HS-27A (cell line): Measurements from ENCODE around the gene WIF1.

ENCODE experiments used
- DNase-seq: peaks from one replicate; pipeline ENCODE4 v3.0.0-alpha.2; 2012; ENCODE audit warnings: low read depth, missing footprints

Gene WIF1, protein sequence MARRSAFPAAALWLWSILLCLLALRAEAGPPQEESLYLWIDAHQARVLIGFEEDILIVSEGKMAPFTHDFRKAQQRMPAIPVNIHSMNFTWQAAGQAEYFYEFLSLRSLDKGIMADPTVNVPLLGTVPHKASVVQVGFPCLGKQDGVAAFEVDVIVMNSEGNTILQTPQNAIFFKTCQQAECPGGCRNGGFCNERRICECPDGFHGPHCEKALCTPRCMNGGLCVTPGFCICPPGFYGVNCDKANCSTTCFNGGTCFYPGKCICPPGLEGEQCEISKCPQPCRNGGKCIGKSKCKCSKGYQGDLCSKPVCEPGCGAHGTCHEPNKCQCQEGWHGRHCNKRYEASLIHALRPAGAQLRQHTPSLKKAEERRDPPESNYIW

DNA sequence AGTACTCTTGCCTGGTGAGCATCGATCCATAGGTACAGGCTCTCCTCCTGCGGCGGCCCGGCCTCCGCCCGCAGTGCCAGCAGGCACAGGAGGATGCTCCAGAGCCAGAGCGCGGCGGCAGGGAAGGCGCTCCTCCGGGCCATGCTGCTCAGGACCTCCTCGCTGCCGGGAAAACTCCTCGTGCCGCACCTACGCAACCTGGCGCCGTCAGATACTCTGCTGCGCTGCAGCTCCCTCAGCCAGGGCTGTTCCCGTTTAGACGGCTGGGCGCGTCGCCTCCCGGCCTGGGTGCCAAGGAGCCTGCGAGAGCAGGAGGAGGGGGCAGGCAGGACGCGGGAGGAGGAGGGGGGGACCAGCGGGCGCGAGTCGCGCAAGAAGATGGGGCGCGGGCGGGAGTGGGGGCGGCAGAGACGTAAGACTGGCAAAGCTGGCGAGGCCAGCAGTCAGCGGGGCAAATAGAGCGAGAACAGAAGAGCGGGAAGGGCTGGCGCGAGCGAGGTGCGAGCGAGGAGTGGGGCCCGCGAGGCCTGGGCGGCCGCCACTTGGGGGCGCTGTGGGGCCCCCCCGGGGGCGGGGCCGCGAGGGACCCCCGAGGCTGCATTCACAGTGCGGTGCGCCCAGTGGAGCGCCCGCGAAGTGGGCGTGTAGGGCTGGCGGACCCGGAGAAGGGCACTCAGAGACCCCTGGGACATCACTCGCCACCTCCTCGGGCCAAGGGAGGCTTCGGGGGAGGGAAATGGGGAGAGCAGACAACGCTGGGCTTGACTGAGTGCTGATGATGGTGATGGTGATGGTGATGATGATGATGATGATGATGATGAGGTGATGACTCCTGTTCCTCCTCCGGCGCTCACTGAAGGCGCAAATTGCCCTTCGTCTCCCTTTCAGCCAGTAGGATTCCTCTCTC, at the start of gene WIF1:
Gene WIF1 (minus strand): TSS at position 257 of the 907 bp plus-strand sequence. CDS start 114 bp downstream, at position 143.
- no peak for DNase-seq

DNA sequence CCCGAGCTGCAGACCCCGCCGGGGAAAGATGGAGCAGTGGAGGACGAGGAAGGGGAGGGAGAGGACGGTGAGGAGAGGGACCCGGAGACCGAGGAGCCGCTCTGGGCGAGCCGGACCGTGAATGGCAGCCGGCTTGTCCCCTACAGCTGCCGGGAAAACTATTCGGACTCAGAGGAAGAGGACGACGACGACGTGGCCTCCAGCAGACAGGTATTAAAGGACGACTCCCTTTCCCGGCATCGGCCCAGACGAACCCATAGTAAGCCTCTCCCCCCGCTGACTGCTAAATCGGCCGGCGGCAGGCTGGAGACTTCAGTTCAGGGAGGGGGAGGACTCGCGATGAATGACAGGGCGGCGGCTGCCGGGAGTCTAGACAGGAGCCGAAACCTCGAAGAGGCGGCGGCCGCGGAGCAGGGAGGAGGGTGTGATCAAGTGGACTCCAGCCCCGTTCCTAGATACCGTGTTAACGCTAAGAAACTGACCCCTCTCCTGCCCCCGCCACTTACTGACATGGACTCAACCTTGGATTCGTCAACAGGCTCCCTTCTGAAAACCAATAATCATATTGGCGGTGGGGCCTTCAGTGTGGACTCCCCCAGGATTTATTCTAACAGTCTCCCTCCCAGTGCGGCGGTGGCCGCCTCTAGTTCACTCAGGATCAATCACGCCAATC, 49.2 kb upstream of the WIF1 start:
- no peak for DNase-seq

DNA sequence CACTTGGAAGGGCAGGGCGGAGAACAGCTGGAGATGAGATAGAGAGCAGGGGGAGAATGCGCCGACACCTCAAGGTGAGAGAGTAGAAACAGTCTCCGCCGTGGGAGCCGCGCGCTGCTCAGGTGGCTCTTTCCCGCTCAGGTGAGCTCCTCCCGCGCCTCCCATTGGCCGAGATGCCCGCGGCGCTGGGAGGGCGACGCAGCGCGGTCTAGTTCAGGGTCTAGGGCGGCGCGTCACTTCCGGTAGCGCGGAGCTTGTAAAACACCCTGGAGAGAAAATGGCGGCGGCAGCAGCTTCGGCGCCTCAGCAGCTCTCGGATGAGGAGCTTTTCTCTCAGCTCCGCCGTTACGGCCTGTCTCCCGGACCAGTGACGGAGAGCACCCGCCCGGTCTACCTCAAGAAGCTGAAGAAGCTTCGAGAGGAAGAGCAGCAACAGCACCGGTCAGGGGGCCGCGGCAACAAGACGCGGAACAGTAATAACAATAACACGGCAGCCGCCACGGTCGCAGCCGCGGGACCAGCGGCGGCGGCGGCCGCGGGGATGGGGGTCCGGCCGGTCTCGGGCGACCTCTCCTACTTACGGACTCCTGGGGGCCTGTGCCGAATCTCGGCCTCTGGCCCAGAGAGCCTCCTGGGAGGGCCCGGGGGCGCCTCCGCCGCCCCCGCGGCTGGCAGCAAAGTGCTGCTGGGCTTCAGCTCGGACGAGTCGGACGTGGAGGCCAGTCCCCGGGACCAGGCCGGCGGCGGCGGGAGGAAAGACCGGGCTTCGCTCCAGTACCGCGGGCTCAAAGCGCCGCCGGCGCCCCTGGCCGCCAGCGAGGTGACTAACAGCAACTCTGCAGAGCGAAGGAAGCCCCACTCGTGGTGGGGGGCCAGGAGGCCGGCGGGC, 48.5 kb upstream of the WIF1 start, which contains the start of gene LEMD3:
Gene LEMD3 (plus strand): TSS at position 264 of the 889 bp plus-strand sequence. CDS start 14 bp downstream, at position 278.
- DNase-seq: peak; percentile 64

DNA sequence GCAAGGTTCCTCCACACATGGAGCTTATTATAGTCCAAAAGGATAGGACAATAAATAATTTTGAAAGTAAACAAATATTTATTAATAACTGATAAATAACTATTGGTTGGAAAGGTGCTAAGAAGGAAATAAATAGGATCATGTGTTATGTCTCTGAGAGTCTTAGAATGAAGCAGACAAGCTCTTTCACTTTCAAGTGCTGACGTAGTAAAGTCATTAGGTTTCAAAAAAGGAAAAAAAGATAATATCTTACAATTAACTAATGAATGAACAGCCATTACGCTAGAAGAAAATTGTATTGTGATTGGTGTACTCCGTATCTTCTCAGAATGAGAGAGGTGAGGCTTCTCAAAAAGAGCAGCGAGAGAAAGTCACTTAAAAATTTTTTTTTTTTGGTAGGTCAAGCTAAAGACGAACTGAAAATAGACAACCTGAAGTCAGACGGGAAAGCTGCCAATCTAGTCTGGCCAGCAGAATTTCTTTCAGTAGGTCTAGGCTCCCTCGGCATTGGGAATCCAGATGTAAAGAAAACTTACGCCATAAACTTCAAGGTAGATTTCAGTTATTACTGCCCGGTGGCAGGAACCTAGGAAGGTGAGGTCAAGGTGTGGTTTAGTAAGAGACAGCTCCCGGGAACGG, 47.7 kb upstream of the WIF1 start:
- DNase-seq: no peak

DNA sequence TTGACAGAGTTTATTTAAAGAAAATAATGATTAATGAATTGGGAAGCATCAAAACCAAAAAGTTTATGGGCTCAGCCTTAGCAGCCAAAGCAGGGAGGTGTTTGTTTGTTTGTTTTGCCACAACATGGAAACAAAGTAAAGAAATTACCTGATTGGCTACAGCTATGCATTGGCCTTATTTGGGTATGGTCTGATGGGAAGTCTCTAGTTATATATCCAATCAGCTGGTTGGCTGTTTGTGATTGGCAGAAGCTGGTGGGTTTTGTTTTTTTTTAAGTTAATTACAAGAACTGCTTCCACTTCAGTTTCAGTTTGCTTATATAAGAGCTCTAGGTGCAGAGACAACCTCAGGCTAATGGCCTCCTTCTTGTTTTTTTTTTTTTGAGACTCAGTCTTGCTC, 43.7 kb upstream of the WIF1 start:
- DNase-seq: no peak

DNA sequence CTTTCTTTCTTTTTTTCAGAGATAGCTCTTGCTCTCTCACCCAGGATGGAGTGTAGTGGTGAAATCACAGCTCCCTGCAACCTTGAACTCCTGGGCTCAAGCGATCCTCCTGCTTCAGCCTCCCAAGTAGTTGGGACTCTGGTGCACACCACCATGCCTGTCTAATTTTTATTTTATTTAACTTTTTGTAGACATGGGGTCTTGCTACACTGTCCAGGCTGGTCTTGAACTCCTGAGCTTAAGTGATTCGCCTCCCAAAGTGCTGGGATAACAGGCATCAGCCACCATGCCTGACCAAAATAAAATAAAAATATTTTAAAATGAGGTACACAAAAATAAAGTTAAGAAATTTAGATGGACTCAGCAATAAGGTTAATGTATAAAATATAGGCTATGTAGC, 43.1 kb upstream of the WIF1 start:
- DNase-seq: no peak

DNA sequence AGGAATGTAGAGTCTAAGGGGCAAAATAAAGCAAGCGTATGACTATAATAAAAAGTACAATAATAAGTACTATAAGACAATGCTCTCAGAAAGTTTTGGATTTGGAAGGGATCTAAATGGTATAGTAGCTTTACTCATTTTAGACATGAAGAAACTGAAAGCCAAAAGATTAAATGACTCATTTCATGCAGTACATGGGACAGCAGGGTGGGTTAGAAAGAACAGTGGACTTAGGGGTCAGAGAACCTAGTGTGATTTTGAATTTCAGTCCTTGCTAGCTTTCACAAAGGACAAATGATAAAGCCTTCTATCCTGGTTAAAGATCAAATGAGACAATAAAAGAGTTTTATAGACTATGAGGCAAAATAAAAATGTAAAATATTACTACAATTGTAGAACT, 41.5 kb upstream of the WIF1 start:
- no peak for DNase-seq

DNA sequence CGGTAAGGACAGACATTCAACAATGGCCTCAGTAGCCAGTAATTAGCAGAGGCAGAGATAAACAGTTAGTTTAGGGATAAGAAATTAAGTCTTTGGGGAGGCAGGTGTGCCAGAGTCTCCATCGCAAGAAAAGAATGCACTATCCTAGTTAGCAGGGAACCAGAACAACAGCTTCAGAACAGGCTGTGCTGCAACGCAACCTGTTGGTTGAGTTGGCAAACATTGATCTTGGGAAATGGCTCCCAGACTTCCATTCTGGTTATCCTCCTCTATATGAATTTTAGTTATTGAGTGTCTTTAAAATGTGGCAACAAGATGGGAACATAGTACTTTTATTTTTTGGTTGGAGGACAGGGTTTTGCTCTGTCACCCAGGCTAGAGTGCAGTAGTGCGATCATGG, 36.0 kb upstream of the WIF1 start:
- DNase-seq: no peak

DNA sequence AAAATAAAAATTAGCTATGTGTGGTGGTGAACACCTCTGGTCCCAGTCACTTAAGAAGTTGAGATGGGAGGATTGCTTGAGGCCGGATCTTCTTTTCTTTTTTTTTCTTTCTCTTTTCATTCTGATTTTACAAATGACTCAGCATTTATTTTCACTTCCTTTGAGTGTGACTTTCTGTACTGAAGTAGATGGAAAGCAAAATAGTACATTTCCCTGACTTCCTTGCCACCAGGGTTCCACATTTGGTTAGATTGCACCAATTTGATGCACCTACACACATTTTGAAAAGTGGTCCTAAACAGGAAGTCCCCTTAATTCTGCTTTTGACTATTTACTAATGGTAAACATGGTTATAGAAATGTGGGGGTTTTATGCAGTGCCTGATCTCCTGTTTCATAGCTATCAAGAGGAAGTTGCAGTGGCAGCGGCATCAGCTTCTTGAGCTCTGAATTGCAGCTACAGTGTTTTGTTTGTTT, 35.3 kb upstream of the WIF1 start:
- no peak for DNase-seq

DNA sequence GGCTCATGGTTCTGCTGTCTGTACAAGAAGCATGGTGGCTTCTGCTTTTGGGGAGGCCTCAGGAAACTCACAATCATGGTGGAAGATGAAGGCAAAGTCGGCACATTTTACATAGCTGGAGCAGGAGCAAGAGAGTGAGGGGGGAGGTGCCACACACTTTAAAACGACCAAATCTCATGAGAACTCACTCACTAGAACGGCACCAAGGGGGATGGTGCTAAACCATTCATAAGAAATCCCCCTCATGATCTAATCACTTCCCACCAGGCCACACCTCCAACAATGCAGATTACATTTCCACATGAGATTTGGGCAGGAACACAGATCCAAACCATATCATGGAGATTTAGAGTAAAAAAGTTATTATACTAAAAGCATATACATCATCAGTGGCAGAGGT, 34.7 kb upstream of the WIF1 start:
- no peak for DNase-seq

DNA sequence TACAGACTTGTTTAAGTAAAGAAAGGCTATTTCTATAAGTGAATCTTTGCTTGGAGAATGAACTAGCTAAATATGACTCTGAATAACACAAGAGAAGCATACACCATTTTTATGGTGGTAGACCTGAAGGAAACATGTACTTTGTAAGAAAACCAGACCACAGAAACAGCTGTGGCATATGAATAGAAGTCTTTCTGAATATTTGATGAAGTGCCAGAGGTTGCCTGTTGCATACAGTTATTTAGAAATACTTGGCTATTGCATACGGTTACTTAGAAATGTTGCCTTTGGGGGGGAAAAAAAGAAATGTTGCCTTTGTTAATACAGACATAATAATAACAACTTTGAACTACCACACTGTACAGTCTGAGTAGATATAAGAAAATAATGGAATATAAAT, 31.5 kb upstream of the WIF1 start:
- DNase-seq: no peak

DNA sequence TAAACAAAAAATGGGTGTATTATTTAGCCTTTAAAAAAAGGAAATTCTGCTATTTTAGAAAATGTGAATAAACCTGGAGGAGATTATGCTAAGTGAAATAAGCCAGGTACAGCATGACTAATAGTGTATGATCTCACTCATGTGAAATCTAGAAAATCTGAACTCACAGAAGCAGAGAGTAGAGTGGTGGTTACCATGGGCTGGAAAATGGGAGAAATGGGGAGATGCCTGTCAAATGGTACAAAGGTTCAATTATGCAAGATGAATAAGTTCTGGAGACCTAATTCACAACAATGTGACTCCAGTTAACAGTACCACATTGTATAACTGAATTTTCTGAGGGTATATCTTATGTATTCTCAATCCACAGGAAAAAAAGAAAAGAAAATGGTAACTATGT, 30.9 kb upstream of the WIF1 start:
- no peak for DNase-seq

DNA sequence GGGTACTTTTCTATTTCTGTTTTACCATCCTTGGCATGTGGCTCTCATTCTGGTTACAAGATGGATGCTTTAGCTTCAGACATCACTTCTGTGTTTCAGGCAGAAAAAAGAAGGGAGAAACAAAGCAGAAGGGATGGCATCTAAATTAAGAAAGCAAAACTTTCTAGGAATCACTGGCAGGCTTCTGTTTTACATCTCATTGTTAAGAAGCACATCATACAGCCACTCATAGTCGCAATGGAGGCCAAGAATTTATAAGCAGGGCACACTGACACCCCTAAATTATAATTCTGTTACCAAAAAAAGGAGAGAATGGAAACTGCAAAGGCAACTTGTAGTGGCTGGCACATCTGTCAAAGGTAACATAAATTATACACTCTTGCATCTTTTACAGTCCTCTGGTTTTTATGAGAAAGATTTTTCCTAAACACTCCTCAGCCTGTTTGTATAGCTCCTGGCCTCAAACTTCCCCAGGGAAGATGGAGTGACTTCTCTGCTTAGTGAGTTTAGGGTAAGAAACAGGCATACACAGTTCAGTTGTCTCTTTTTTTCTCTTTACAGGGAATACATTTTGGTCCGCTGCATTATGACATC, 26.3 kb upstream of the WIF1 start:
- no peak for DNase-seq

DNA sequence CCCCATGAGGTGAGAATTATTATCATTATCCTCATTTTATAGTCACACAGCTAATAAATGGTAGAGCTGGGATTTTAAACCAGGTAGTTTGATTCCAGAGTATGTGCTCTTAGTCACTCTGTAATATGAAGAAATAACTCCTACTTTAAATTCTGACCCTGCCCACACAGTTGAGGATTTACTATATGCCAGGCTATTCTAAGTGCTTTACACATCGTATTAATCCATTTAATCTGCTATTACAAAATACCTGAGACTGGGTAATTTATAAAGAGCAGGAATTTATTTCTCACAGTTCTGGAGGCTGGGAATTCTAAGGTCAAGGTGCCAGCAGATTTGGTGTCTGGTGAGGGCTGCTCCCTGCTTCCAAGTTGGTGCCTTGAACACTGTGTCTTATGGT, 19.6 kb upstream of the WIF1 start:
- no peak for DNase-seq

DNA sequence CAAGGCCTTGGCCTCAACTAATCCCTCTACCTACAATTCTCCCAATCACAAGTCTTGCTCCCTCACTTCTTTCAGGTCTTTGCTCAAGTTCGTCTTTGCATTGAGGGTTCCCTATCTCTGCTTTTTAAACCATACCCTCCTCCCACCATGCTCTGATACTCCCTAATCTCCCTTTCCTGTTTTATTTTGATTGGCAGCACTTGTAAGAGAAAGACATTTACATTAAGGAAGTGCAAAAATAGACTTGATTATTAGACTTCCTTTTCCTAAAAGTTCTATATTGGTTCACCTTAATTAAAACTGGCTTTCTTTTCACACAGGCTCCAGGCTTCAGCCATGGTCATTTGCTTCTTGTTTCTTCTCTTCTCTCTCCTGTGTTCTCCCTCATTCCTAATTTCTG, 18.3 kb upstream of the WIF1 start:
- DNase-seq: no peak

DNA sequence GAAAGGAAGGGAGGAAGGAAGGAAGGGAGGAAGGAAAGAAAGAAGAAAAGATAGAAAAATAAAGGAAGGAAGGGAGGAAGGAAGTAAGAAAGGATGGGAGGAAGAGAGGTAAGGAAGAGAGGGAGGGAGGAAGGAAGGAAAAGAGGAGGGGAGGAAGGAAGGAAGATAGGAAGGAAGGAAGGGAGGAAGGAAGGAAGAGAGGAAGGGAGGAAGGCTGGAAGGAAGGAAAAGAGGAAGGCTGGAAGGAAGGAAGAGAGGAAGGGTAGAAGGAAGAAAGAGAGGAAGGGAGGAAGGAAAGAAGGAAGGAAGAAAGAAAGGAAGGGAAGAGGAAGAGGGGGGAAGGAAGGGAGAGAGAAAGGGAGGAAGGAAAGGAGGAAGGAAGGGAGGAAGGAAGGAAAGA, 12.8 kb upstream of the WIF1 start:
- DNase-seq: no peak

DNA sequence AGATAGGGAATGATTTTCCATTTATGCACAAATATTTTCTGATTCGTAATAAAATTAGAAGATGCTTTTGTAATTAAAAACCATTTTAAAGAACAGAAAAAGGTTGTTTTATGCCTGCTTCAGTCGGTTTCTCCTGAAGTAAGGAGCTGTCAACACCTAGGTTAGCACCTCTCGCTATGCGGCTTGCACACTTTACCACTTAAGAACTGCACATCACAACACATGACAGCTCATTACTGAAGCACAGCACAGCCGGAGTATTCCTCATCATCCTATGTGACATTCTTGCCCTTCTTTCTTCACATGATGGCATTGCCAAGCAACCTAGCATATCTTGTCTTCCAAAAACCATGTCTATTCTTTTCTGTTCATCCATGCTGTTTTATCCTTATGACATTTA, 5.4 kb upstream of the WIF1 start:
- no peak for DNase-seq

DNA sequence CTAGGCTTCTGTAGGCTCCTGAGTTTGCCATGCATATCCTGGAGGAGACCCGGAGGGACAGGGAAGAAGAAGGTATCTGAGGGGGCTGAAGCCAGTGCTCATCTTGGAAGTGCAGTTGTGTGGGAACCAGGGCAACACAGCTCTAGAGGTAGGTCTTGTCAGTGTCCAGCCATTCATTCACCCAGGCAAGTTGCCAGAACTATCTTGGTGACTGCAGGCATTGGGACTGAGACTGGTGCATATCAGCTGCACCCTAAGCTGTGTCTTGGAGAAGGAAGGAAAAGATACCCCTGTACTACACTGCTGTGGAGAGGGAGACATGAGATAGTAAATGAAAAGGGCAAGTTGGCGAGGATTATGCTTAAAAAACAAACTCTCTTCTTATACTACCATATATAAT, 4.9 kb upstream of the WIF1 start:
- DNase-seq: no peak

DNA sequence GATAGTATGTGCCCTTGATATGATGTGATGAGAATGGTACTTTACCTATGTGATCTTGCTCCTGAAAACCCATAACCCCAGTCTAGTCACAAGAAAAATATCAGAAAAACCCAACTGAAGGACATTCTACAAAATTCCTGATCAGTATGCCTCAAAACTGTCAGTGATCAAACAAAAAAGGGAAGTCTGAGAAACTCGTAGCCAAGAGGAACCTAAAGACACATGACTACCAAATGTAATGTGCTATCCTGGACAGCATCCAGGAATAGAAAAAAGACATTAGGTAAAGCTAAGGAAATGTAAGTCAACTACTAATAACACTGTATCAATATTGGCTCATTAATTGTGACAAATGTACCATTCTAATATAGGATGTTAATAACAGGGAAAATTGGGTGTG, 4.1 kb upstream of the WIF1 start:
- DNase-seq: no peak

DNA sequence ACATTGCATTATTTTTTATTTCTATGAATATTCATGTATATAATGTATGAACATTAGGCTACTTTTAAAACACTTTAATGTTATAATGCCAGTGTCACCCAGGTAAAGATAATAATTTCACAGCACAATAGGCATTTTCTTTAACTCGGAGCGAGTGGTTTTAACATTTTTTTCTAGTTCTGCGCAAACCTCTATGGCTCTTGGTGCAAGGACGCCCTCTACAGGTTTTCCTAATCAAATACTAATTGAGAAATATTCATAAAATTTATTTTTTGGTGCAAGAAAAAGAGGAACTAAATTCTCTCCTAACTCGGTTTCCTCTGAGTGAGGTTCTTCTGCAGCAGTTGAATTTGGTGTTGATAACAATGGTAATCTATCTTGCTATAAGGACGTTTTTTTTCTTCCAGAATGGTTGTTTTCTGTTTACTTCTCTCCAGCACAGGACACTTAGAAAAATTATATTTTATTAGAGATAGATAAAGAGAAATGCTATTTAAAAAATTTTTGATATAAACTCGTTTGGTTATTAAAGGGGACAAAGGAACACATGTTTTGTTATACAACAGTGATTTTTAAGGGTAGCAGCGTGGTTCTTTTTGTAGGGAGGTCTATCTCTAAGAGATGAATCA, 2.4 kb upstream of the WIF1 start:
- DNase-seq: no peak
